Suppressor macrophage treated with lipopolysaccharide for 1 hour (primary cell): ENCODE measurements around the gene TMEM17.
A peak's percentile ranks its signal among the peaks of the same experiment; 100 is the strongest.

ENCODE experiments used
- DNase-seq, 3 donors: peaks; one replicate each; pipeline ENCODE4 v3.0.0-alpha.2; 2020 to 2022

The TMEM17 gene

DNA sequence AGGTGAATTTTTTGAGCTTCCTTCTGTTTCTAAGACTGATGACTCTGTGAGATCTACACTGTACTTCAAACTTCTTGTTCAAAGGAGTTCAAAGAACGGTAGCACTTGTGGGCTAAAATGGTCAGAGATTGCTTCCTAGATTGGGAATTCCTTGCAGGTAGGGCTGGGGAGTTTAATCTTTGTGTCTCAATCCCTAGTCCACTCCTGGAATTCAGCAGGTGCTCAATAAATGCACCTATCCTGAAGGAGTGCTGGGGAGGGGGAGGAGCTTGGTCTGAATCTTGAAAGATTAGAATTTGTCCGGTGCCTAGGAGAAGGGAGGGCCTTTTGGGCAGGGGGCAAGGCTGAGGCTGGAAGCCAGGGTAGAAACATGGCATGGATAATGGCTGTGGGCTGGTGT, 34.6 kb downstream of the TMEM17 start:
- no peak for DNase-seq

DNA sequence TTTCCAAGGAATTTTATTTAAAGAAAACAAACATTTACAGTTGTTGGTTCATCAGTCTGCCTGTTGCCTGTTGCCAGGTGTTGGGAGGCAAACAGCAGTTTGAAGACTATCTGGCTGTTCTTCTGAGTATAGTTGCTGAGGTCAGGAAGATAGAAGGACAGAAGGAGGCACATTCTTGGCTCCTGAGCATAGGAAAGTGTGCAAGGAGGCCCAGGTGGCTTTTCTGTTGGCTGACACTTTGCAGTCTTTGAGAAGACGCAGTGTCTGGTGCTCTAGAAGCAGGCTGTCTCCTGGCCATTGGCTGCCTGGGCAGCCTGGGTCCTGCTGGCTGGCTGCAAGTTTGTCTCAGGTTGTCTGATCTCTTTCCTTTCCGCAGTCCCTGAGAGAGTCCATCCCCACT, 36.4 kb downstream of the TMEM17 start:
- no peak for DNase-seq

DNA sequence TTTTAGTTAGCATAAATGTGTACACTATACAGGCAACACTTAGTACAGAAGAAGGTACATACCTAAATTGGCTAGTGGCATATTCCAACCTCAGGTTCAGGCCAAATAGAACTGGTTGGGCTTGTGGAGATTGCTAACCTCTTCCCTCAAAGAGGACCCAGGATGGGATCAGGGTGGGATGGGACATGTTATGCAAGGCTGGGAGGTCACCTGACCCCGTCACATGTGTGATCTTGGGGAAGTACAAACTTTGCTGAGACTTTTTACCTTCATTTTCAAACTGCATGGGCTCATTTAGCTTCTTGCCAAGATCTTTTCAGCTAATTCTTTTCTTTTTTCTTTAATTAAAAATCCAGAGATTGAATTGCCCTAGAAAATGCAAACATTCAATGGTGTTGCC, 36.9 kb downstream of the TMEM17 start:
- DNase-seq, result peak in 1 of 3 donors; percentile 17

DNA sequence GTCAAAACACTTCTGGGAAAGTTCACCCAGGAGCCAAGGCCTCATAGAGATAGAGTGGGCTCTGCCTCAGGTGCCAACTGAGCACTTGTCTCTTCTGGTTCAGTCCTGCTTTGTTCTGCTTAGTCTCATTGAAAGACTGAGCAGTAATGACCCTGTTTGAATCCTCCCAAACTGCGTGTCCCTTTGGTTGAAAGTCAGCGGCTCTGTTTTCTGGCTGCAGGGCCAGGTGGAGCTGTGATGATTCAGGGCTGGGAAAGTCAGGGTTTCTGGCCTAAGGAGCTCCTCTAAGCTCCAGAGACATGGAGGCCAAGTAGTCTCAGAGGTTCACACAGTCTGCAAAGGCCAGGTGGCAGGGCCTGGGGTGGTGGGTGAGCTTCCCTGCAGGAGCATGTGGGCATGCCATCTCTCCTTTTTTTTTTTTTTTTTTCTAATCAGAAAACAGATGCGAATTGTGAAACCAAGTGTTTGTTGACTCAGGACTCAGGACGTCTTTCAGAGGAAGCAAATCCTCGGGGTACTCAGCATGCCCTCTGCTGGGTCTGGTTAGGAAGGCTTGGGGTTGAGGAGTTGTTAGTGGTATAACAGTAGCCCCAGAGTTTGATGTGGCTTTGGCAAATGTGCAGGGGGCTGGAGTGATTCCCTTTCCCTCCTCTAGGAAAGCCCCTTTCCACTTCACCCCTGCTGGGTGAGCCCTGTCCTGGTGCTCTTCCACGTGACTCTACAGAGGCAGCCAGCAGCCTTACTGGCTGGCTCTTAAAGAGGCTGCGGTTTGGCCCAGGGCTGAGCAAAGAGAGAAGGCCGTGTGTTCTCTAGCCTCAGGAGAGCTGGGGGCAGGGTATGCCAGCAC, 38.3 kb downstream of the TMEM17 start:
- peak in 1 of 3 donors; percentile 24 for DNase-seq

DNA sequence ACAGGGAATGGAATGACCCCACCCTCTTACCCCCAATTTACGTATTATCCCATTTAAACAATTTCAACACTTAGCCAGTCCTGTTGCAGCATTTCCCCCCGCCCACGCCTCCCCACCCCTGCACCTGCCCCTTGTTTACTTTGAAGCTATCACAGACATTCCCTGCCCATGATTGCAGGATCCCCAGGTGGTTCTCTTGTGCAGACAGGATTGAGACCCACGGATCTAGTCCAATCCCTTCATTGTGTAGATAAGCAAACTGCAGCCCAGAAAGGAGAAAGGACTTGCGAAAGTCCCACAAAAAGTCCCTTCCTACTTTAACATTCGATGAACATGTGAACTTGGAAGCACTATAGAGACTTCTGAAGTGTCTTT, 38.9 kb downstream of the TMEM17 start:
- peak; percentile 28 to 49 (median 42) for DNase-seq

DNA sequence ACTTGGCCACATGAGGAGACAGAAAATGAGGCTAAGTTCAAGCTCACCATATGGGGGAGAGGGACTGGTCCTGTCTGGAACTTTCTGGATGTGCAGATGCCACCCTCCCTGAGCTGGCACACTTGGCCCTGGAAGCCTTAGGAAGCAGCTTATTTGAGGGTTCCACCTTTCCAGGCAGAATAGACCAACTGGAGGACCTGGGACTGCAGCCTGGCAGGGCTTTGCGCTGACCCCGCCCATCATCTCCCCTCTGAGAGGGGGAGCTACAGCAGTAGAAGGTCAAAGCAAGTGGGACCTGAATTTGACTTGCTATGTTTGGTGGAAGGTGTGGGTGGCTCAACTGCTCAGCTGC, 39.5 kb downstream of the TMEM17 start:
- no peak for DNase-seq

DNA sequence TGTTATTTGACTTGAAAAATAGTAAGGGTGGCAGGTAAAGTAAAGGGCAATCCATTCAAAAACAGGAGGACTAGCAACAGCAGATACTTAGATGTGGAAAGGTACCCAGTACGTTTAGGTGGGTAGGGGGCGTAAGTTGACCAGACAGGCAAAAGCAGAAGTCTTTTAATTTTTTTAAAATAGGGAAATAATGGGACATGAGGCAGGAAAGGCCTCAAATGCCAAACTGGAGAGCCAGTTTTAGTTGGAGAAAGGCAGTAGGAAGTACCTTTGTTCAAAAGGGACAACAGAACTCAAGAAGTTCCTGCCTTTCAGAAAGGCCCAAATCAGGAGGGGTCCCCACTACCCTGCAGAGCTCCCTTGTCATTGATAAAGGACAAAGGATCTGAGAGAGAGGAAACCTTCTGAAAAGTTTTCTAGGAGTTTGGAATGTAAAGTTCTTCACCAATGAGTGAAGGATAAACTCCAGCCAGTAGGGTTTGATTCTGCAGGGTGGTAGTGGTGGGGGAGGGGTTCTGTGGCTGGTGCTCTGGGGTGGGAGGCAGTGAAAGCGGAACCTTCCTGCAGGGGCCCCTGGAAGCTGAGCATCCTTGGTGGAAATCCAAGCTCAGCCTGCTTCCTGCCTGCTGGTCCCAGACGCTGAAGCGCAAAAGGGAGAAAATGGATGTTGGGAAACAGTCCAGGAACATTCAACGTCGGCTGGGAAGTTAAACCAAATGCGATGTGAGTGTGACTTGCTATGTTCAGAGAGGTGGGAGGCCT, 40.1 kb downstream of the TMEM17 start:
- DNase-seq, result no peak

DNA sequence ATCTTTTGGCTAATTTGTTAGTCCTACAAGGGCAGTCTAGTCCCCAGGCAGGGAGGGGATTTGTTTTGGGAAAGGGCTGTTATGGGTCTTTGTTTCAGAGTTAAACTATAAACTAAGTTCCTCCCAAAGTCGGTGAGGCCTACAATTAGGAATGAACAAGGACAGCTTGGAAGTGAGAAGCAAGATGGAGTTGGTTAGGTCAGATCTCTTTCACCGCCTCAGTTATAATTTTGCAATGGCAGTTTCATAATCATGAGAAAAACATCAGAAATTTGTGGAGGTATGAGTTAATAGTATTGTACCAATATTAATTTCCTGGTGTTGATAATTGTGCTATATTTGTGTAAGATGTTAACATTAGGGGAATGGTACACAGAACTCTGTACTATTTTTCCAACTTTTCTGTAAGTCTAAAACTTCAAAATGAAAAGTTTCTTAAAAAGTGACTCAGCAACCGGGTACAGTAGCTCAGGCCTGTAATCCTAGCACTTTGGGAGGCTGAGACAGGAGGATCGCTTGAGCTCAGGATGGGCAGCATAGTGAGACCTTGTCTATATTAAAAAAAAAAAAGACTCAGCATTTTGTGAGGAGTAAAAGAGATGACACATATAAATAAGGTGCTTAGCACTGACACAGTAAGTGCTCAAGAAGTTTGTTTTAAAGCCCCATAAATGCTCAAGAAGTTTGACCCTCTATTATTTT, 40.8 kb downstream of the TMEM17 start:
- DNase-seq, result no peak

DNA sequence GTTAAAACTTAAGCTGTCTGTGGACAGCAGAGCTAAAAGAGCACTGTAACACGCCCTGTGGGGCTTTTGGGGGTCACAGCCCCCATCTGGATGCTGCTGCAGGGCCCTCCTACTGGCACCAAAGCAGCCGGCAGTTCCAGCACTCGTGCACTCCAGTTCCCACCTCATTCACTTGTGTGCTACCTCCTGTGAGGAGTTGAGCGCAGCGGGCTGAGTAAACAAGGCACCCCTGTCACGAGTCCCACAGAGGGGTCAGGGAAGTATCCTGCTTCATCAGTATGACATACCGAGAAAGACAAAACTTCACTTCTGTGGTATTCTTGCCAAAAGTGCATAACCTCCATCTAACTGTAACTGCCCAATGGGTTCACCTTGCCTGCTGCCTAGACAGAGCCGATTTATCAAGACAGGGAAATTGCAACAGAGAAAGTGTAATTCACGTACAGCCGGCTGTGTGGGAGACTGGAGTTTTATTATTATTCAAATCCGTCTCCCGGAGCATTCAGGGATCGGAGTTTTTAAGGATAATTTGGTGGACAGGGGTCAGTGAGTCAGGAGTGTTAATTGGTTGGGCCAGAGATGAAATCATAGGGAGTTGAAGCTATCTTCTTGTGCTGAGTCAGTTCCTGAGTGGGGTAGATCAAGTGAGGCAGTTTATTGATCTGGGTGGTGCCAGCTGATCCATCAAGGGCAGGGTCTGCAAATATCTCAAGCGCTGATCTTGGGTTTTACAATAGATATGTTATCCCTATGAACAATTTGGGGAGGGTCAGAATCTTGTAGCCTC, 41.6 kb downstream of the TMEM17 start:
- DNase-seq, result no peak

DNA sequence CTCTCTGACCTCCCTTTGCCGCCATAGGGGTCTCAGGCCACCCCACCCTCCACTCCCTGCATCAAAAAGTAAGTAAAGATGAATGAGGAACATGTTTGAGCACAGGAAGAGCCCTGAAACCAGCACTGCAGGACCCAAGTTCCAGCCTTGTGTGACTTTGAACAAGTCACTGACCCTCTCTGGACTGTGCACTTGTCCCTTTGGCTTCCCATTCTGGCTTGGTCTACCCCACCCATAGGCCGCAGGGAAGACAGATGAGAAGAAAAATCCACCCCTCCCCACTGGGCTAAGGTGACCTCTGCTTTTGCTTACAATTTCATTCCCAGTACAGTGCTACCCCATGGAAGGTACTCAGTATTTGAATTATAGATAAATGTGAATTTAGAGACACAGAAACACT, 43.8 kb downstream of the TMEM17 start:
- DNase-seq, result no peak

DNA sequence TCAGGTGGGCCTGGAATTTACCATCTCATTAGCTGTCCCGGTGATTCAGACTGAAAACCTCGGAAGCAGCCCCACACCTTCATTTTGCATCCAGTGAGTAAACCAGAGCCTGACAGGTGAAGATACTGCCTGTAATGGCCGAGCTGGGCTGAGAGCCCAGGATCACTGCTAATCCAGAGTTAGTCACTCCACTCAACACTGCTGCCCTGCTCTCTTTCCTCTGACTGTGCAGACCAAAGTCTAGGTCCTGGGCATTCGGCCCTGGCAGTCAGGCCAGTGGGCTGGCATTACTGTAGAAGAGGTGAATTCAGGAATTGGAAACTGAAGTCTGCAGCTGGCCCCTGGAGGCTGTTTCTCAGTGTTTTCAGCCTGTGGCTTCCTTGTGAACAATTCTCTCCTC, 44.3 kb downstream of the TMEM17 start:
- no peak for DNase-seq

DNA sequence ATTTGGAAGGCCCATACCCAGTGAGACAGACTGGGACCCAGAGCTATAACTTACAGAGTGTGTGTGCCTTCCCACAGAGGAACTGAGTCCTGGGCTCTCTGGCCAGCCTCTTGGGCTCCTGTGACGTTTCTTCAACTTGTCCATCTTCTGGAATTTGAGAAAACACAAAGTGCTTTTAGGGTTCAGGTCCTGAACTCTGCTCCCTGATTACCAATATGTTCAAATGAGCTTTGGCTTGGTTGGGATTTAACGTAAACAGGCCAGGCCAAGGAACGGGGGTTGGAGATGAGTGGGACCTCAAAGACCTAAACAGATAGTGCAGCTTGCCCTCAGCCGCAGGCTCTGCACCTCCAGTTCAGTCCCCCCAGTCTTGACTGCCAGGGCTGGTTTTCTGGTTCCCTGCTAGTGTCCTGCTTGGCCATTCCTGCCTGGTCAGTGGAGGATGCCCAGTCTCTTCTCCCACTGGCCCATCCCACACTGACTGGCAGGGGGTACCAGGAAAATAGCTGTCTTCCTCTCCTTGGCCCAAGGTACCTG, 44.9 kb downstream of the TMEM17 start:
- no peak for DNase-seq

DNA sequence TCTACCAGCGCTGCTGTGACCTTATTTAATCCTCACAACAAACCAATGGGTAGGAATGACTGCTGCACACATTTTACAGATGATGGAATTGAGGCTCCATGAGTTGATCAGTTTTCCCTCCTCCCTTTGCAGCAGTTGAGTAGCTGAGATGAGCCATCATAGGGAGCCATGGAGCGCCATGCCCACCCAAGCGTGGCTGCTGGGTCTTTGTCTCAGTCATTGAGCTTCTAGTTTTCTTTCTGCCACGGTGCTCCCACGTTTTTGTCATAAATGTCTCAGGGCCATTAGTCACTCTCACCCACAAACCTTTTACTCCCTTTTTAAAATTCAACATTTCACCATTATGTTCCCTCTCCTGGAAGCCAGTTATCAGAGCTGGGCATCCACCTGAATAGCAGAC, 45.8 kb downstream of the TMEM17 start:
- no peak for DNase-seq

DNA sequence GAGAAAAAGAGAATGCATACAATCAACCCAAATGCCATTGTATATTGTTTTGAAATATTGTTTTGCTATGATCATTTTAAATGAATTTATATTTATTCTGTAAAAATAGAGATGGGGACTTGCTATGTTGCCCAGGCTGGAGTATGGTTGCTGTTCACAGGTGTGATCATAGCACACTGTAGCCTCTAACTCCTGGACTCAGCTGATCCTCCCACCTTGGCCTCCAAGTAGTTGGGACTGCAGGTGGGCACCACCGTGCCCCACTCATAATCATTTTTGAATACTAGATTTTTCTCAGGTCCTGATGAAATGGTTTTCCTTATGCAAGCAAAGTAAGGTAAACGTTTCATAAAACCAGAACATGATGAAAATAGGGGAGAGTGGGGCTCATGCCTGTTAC, 46.3 kb downstream of the TMEM17 start:
- DNase-seq, result no peak

DNA sequence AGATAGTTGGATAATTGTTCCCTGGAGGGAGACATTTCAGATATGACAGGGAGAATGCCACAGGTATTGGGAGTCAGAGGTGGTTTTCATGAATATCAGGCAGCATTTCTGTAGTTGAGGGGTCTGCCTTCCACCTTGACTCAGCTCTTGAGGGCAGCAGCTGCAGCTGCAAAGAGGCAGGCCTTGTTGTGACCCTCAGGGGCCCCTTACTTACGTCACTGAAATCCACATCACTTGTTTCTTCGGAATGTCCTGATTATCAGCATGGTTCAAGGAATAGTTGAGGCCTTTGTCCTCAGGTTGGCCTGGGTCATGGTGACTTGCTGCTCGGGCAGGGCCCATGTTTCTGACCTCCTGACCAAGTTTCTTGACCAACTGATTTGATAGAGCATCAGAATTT, 46.9 kb downstream of the TMEM17 start:
- no peak for DNase-seq

DNA sequence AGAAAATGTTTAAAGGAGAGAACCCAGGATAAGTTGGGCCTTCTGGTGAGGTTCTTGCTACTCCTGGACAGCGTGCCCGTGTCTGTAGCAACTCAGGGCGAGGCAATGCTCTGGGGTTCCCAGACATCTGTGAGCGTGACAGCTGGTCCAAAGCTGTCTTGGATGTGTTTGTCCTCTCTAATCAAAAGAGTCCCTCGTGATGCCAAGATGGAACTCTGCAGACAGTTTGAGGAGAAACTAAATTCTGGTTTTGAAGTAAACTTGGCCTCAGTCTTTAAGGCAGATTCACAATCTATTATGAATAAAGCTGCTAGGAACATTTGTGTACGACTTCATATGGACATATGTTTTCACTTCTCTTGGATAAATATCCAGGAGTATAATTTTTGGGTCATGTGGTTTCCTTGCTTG, 47.3 kb downstream of the TMEM17 start:
- no peak for DNase-seq

DNA sequence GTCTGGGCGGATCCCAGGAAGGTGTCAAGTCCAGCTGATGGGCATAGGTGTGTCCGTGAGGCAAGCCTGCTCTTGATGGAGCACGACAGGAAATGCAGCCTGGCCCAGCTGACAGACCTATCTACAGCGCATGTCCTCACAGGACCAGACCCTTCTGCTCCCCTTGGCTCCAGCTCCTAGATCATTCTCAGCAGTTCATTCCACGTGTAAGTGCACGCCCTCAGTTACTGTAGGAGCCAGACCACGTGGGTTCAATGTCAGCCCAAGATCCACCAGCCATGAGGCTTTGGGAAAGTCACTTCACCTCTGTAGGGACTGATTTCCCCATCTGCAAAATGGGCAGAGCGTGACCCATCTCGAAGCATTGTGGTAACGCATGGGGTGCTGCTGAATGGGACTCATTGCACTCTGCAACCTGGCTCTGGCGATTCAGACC, 47.8 kb downstream of the TMEM17 start:
- no peak for DNase-seq

DNA sequence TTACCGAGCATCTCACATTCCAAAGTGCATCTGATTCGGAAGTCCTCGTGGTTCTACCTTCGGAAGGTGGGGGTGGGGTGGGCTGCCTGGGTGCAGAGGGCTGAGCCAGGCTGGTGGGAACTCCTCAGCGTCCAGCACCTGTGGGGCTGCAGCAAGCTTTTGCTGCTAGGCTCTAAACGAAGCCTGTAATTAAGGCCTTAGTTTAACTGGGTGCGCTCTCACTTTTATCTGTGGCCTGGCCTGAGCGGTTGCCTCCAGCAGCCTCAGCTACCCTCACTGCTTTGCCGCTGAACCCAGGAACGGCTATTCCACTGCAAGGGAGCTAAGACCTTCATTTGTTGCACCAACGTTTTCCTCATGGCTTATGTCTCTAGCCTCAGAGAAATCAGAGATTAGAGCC, 48.4 kb downstream of the TMEM17 start:
- no peak for DNase-seq

DNA sequence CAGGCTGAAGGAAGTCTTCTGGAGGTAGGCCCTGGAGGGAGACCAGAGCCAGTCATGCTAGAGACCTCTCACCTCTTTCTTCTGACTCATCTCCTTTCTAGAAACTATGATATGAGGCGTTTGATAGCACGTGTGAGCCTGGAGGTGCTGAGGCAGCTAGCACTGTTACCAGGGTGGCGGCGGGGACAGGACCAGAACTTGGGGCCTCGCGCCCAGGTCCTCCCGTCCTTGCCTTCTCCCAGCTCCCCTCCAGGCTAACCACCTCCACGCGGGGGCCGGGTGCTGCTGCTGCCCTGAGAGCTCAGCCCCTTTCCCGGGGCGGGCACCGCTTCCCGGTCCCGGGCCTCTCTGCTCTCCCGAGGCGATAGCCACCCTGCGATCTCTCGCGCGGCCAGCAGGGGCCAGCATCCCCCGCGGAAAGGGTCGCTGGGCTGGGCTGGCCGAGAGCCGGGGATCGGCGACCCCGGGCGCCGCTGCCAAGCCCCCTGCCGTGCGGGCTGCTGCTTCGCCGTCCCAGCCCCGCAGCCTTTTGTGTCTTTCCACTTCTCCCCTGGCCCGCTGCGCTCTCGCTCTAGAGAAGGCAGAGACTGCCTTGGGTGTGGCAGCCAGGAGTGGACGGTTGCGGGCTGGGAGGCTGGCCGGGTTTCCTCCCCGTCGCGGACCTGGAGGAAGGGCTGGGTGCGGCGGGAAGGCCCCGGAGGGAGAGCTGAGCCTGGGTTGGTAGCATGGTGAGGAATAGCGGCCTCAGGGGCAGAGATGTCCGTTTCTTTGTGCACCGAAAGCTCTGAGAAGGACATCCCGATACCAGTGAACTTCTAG, 49.1 kb downstream of the TMEM17 start:
- peak; percentile 66 to 88 (median 80) for DNase-seq

DNA sequence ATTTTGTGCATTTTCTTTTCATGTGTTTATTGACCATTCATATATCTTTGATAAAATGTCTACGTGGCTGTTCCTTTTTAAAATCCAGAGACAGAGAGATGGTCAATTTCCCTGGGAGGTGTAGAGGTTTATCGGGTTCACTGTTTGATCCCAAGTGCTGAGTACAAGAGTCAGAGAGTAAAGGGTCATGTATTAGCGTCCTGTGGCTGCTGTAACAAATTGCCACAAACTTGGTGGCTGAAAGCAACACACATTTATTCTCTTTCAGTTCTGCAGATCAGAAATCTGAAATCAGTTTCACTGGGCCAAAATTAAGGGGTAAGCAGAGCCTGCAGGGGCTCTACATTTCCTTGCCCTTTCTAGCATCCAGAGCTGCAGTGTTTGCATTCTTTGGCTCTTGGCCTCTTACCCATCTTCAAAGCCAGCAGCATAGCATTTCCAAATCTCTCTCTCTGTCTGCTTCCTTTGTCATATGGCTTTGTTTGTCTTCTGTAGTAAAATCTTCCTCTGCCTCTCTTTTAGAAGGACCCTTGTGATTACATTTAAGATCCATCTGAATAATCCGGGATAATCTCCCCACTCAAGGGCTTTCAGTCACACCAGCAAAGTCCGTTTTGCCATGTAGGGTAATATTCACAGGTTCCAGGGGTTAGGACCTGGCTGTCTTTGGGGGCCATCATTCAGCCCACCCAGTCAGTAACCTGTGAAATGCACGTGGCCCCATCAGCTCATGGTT, 49.9 kb downstream of the TMEM17 start:
- no peak for DNase-seq

DNA sequence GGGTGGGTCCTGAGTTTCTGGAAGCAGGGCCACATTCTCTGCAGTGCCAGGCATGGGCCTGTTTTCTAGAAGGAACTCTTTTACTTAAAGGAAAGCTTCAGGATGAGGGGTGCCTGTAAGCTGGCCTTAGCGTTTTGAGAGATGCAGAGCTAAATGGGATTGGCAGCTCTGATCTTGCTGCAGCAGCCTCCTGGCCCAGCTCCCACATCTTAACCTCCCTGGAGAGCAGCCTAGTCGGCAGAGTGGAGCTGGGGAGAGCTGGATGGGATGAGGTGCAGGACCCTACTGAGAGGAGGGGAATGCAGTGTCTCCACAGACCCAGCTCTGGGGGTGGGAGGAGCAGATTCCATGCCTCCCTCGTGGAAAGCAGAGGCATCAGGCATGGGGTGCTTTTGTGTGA, 52.0 kb downstream of the TMEM17 start:
- DNase-seq, result no peak
